GM23338 (cell line): ENCODE results near the gene GARIN3.

Experiments
- CTCF ChIP-seq, 2 experiments: fragments of 200-600 bp in 1 of 2; sonication (generic) in 1 of 2; conservative IDR thresholded peaks; 2 replicates each; pipeline versions ENCODE4 v1.5.1 to v1.6.1; 2016 to 2017; ENCODE audit warnings: antibody characterized with exemption in 2 of 2, low read depth in 2 of 2, mild to moderate bottlenecking in 2 of 2, moderate library complexity in 1 of 2
- EZH2 ChIP-seq: fragments of 200-600 bp; sonication (generic); IDR thresholded peaks from one replicate; pipeline ENCODE4 v1.8.0; 2017; ENCODE audit warnings: antibody characterized with exemption, mild to moderate bottlenecking, low read depth; ENCODE audit not compliant: unreplicated experiment
- EZH2phosphoT487 ChIP-seq: fragments of 200-600 bp; sonication (generic); IDR thresholded peaks from one replicate; pipeline ENCODE4 v1.8.1; 2018; ENCODE audit warnings: antibody characterized with exemption; ENCODE audit not compliant: unreplicated experiment
- REST ChIP-seq: IDR thresholded peaks from one replicate; pipeline ENCODE4 v1.6.1; 2018; ENCODE audit warnings: antibody characterized with exemption; ENCODE audit not compliant: unreplicated experiment

- TF ChIP-seq EZH2 = no peak
- no peak for TF ChIP-seq CTCF (conservative IDR thresholded peaks at IDR 0.05; ENCODE audit: low read depth in 2 of 2)
- TF ChIP-seq REST = no peak
- no peak for TF ChIP-seq EZH2phosphoT487
Measured at GRCh38 chr5:157175071-157175612, 9.1 kb upstream of the GARIN3 start.
